ENCODE data around the gene ATP2B2. TPM values are rescaled to one million over a fixed set of nuclear protein-coding genes. Genes with fewer than 3 reads are reported as not detected.

The ATP2B2 gene
- total and polyA plus RNA-seq, 9 of the 15 experiments (the other 6 are each of a cell fraction or from before 2014, with no cell fraction given) = 0.06 TPM; not detected in 8

DNA sequence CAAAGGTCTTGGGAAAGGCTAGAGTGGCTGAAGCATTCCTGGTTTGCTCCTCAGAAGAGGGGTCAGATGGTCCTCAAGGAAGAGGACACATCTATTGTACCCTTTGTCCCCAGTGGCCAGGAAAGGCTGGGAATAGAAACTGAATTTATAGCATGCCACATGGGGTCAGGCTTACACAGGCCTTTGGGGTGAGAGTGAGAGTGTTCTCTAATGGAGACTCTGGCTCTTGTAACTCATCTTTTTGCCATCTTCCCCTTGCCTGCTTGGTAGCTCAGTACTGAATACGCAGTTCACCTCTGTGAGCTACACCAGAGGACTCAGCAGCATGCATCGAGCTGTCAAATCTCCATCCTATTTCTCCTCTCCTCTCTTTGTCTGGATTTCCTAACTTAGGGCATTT, 87.5 kb downstream of the ATP2B2 start (continued):
- TF ChIP-seq, protein P1, sequence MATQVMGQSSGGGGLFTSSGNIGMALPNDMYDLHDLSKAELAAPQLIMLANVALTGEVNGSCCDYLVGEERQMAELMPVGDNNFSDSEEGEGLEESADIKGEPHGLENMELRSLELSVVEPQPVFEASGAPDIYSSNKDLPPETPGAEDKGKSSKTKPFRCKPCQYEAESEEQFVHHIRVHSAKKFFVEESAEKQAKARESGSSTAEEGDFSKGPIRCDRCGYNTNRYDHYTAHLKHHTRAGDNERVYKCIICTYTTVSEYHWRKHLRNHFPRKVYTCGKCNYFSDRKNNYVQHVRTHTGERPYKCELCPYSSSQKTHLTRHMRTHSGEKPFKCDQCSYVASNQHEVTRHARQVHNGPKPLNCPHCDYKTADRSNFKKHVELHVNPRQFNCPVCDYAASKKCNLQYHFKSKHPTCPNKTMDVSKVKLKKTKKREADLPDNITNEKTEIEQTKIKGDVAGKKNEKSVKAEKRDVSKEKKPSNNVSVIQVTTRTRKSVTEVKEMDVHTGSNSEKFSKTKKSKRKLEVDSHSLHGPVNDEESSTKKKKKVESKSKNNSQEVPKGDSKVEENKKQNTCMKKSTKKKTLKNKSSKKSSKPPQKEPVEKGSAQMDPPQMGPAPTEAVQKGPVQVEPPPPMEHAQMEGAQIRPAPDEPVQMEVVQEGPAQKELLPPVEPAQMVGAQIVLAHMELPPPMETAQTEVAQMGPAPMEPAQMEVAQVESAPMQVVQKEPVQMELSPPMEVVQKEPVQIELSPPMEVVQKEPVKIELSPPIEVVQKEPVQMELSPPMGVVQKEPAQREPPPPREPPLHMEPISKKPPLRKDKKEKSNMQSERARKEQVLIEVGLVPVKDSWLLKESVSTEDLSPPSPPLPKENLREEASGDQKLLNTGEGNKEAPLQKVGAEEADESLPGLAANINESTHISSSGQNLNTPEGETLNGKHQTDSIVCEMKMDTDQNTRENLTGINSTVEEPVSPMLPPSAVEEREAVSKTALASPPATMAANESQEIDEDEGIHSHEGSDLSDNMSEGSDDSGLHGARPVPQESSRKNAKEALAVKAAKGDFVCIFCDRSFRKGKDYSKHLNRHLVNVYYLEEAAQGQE (IDR thresholded peaks at IDR 0.05; ENCODE audit: borderline replicate concordance) = peak; percentile 56; the same call in 1 of the 2 replicates
- TF ChIP-seq, protein P1 (CRISPR knock-in tag; IDR thresholded peaks at IDR 0.05; ENCODE audit: low read depth) = no peak
- TF ChIP-seq HDAC6 (IDR thresholded peaks at IDR 0.05; ENCODE audit: low read depth, low read length) = no peak
- no peak for TF ChIP-seq ZNF764 (CRISPR knock-in tag; IDR thresholded peaks at IDR 0.05; ENCODE audit: low read depth)
- no peak for TF ChIP-seq ZC3H8 (IDR thresholded peaks at IDR 0.05)
- TF ChIP-seq, protein P2, sequence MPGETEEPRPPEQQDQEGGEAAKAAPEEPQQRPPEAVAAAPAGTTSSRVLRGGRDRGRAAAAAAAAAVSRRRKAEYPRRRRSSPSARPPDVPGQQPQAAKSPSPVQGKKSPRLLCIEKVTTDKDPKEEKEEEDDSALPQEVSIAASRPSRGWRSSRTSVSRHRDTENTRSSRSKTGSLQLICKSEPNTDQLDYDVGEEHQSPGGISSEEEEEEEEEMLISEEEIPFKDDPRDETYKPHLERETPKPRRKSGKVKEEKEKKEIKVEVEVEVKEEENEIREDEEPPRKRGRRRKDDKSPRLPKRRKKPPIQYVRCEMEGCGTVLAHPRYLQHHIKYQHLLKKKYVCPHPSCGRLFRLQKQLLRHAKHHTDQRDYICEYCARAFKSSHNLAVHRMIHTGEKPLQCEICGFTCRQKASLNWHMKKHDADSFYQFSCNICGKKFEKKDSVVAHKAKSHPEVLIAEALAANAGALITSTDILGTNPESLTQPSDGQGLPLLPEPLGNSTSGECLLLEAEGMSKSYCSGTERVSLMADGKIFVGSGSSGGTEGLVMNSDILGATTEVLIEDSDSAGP (CRISPR knock-in tag; IDR thresholded peaks at IDR 0.05) = no peak
